ENCODE measurements around the gene RUNX2. TPM values are rescaled to one million over a fixed set of nuclear protein-coding genes. Genes with fewer than 3 reads are reported as not detected.

RUNX2 gene
- total and polyA plus RNA-seq, 10 donors: 0.86 to 9.4 (median 6.6) TPM

GRCh38 chr6:45597424-45597823, 269.3 kb downstream of the RUNX2 start:
- Histone ChIP-seq H3K4me1 (no peaks in the 10 kb centered on the region), H3K27ac (no peak overlapping the region), H3K9me3 (peaks cover 0 to 21% (median 17%) of the 10 kb centered on the region in 8 donors), H3K27me3 (replicated peaks in 1 of 7) (no peaks in the 10 kb centered on the region), H3K36me3 (no peaks in the 10 kb centered on the region), H3K4me3 (no peak overlapping the region)
- DNase-seq: no peak
- intact Hi-C loops (cut with DNase I; ENCODE audit: low total_unique reads): no loop called here
- TF ChIP-seq POLR2A (IDR thresholded peaks at IDR 0.05): no peak
- no peak for TF ChIP-seq POLR2AphosphoS5 (IDR thresholded peaks at IDR 0.05)
- TF ChIP-seq CTCF (IDR thresholded peaks at IDR 0.05 in 8 of 11, conservative IDR thresholded peaks at IDR 0.05 in 3 of 11): no peak
- 91 to 95% (median 93%) methylated on average over 5 of the region's 5 CpGs for WGBS, 5 donors

GRCh38 chr6:45599053-45599452, 270.9 kb downstream of the RUNX2 start:
- no peak overlapping the region for H3K4me3 ChIP-seq
- H3K4me1 ChIP-seq: no peaks in the 10 kb centered on the region
- no peak for DNase-seq
- no peak for TF ChIP-seq POLR2A (IDR thresholded peaks at IDR 0.05)
- TF ChIP-seq POLR2AphosphoS5 (IDR thresholded peaks at IDR 0.05): no peak
- no peak for TF ChIP-seq CTCF (IDR thresholded peaks at IDR 0.05 in 8 of 11, conservative IDR thresholded peaks at IDR 0.05 in 3 of 11)
- peaks cover 0 to 27% (median 24%) of the 10 kb centered on the region in 8 donors for H3K9me3 ChIP-seq
- intact Hi-C loops (cut with DNase I; ENCODE audit: low total_unique reads): no loop called here
- no peaks in the 10 kb centered on the region for H3K27me3 ChIP-seq (replicated peaks in 1 of 7)
- no peak overlapping the region for H3K27ac ChIP-seq
- H3K36me3 ChIP-seq: no peaks in the 10 kb centered on the region

GRCh38 chr6:45605971-45606370, 277.8 kb downstream of the RUNX2 start:
- intact Hi-C loops (cut with DNase I; ENCODE audit: low total_unique reads): no loop called here

GRCh38 chr6:45606831-45607400, 278.8 kb downstream of the RUNX2 start:
- H3K4me3 ChIP-seq: no peak overlapping the region
- H3K27ac ChIP-seq: no peak overlapping the region
- TF ChIP-seq POLR2A (IDR thresholded peaks at IDR 0.05) (no peak), POLR2AphosphoS5 (IDR thresholded peaks at IDR 0.05) (no peak), CTCF (IDR thresholded peaks at IDR 0.05 in 8 of 11, conservative IDR thresholded peaks at IDR 0.05 in 3 of 11) (no peak)
- H3K4me1 ChIP-seq: no peaks in the 10 kb centered on the region
- WGBS, 5 donors: 78 to 92% (median 81%) methylated on average over 7 of the region's 7 CpGs
- no peaks in the 10 kb centered on the region for H3K36me3 ChIP-seq
- intact Hi-C loops (cut with DNase I; ENCODE audit: low total_unique reads): no loop called here
- DNase-seq: no peak
- H3K27me3 ChIP-seq (replicated peaks in 1 of 7): no peaks in the 10 kb centered on the region
- H3K9me3 ChIP-seq: peaks cover 0 to 10% (median 7%) of the 10 kb centered on the region in 8 donors

More at GRCh38 chr6:45605971-45606370, 277.8 kb downstream of the RUNX2 start:
- H3K4me3 ChIP-seq: no peak overlapping the region
- H3K4me1 ChIP-seq: no peaks in the 10 kb centered on the region
- no peak for DNase-seq
- no peaks in the 10 kb centered on the region for H3K36me3 ChIP-seq
- 90 to 100% (median 94%) methylated on average over 1 of the region's 1 CpG for WGBS, 5 donors
- H3K27ac ChIP-seq: no peak overlapping the region
- H3K27me3 ChIP-seq (replicated peaks in 1 of 7): no peaks in the 10 kb centered on the region
- H3K9me3 ChIP-seq: peaks cover 0 to 12% (median 10%) of the 10 kb centered on the region in 8 donors
- TF ChIP-seq POLR2AphosphoS5 (IDR thresholded peaks at IDR 0.05) (no peak), POLR2A (IDR thresholded peaks at IDR 0.05) (no peak), CTCF (IDR thresholded peaks at IDR 0.05 in 8 of 11, conservative IDR thresholded peaks at IDR 0.05 in 3 of 11) (no peak)

Data from spleen (tissue), 11 donors.